Keratinocyte (primary cell): ENCODE results near the gene CCDC33. TPM values are rescaled to one million over a fixed set of nuclear protein-coding genes. Genes with fewer than 3 reads are reported as not detected.

Experiments used
- DNase-seq: peaks from one replicate; pipeline ENCODE4 v3.0.0-alpha.2; 2011; ENCODE audit warnings: low read depth, missing footprints, low spot score
- FAIRE-seq: peaks from 2 replicates; lab custom pipeline; 2011; peaks lifted over from hg19 to GRCh38; lab: Jason Lieb, UNC
- H2AFZ ChIP-seq: 2 replicates; pipeline ENCODE4 v1.6.0; 2012; ENCODE audit warnings: low read length, control low read depth, inconsistent platforms; ENCODE audit not compliant: control insufficient read depth
- H3K27ac ChIP-seq: 2 replicates; pipeline ENCODE4 v1.5.1; 2011; ENCODE audit warnings: low read length; ENCODE audit not compliant: control insufficient read depth, insufficient read depth
- H3K27me3 ChIP-seq: 3 replicates; pipeline ENCODE4 v1.6.0; 2011; ENCODE audit warnings: low read length; ENCODE audit not compliant: control insufficient read depth, insufficient read depth; ENCODE audit errors: extremely low read depth
- H3K36me3 ChIP-seq, 2 experiments: 2 replicates in 1 of 2; 3 replicates in 1 of 2; pipeline ENCODE4 v1.5.1; 2011; ENCODE audit warnings: low read length in 2 of 2, mild to moderate bottlenecking in 1 of 2; ENCODE audit not compliant: control insufficient read depth in 2 of 2, insufficient read depth in 2 of 2; ENCODE audit errors: extremely low read depth in 1 of 2
- H3K4me1 ChIP-seq: 3 replicates; pipeline ENCODE4 v1.5.1; 2011; ENCODE audit warnings: low read length; ENCODE audit not compliant: control insufficient read depth, insufficient read depth; ENCODE audit errors: extremely low read depth
- H3K4me2 ChIP-seq: 3 replicates; pipeline ENCODE4 v1.6.0; 2011; ENCODE audit warnings: low read depth, low read length; ENCODE audit not compliant: control insufficient read depth, insufficient read depth; ENCODE audit errors: extremely low read depth
- H3K4me3 ChIP-seq, 3 experiments: fragments of 200-600 bp in 1 of 3; sonication (generic) in 1 of 3; 2 replicates in 2 of 3; 3 replicates in 1 of 3; pipeline ENCODE4 v1.5.1; 2011 to 2016; ENCODE audit warnings: low read length in 3 of 3, mild to moderate bottlenecking in 3 of 3, control low read depth in 2 of 3, inconsistent platforms in 1 of 3, low read depth in 1 of 3, mixed read lengths in 1 of 3, mixed run types in 1 of 3, moderate library complexity in 1 of 3; ENCODE audit not compliant: control insufficient read depth in 2 of 3, insufficient read depth in 2 of 3; ENCODE audit errors: extremely low read depth in 1 of 3
- H3K79me2 ChIP-seq: 2 replicates; pipeline ENCODE4 v1.6.0; 2012; ENCODE audit warnings: low read length; ENCODE audit not compliant: control insufficient read depth, insufficient read depth
- H3K9ac ChIP-seq: 3 replicates; pipeline ENCODE4 v1.6.0; 2011; ENCODE audit warnings: low read length; ENCODE audit not compliant: control insufficient read depth, insufficient read depth; ENCODE audit errors: extremely low read depth
- H3K9me1 ChIP-seq: 3 replicates; pipeline ENCODE4 v1.6.0; 2011; ENCODE audit warnings: low read length; ENCODE audit not compliant: control insufficient read depth, insufficient read depth; ENCODE audit errors: extremely low read depth
- H3K9me3 ChIP-seq: 2 replicates; pipeline ENCODE4 v1.5.1; 2012; ENCODE audit warnings: low read depth, low read length; ENCODE audit not compliant: control insufficient read depth
- H4K20me1 ChIP-seq: 3 replicates; pipeline ENCODE4 v1.6.0; 2011; ENCODE audit warnings: low read length; ENCODE audit not compliant: control insufficient read depth, insufficient read depth; ENCODE audit errors: extremely low read depth
- EZH2 ChIP-seq: IDR thresholded peaks from one replicate; pipeline ENCODE4 v1.6.1; 2012; ENCODE audit warnings: inconsistent platforms, mild to moderate bottlenecking, low read length, moderate library complexity
- dilution Hi-C: fragments of 300-500 bp; cut with MboI; formaldehyde crosslinking; loops from one replicate; pipeline ENCODE4 v1.7.0; 2020; ENCODE audit warnings: low sequenced_read_pairs; ENCODE audit not compliant: extremely low pct_ligation_motif_present
- polyA plus RNA-seq, 5 experiments: library from polyadenylated mRNA; depleted of rRNA in 3 of 5; stranded (reverse) in 3 of 5; stranded (forward) in 1 of 5; unstranded in 1 of 5; fragments of >200 nt; gene quantifications; 1 replicate in 1 of 5; 2 replicates in 3 of 5; 3 replicates in 1 of 5; pipeline versions ENCODE4 v1.2.1 to v1.2.3, GENCODE V29; 2011 to 2012; ENCODE audit warnings: missing spikeins in 2 of 5, low read depth in 1 of 5, low replicate concordance in 1 of 5
- TF ChIP-seq, protein P1 (sequence below), 3 experiments: IDR thresholded peaks in 1 of 3; conservative IDR thresholded peaks in 1 of 3; optimal IDR thresholded peaks in 1 of 3; 2 replicates in 2 of 3; 3 replicates in 1 of 3; pipeline versions ENCODE3 to v1.5.1; 2011; ENCODE audit warnings: low read length in 3 of 3, mild to moderate bottlenecking in 3 of 3, moderate library complexity in 2 of 3, control low read depth in 1 of 3, inconsistent platforms in 1 of 3; ENCODE audit not compliant: insufficient read depth in 2 of 3; ENCODE audit errors: extremely low read depth in 1 of 3

Gene CCDC33
- polyA plus RNA-seq, 1 donor (not counting 4 experiments of a cell fraction or from before 2014, with no cell fraction given), result not detected

DNA sequence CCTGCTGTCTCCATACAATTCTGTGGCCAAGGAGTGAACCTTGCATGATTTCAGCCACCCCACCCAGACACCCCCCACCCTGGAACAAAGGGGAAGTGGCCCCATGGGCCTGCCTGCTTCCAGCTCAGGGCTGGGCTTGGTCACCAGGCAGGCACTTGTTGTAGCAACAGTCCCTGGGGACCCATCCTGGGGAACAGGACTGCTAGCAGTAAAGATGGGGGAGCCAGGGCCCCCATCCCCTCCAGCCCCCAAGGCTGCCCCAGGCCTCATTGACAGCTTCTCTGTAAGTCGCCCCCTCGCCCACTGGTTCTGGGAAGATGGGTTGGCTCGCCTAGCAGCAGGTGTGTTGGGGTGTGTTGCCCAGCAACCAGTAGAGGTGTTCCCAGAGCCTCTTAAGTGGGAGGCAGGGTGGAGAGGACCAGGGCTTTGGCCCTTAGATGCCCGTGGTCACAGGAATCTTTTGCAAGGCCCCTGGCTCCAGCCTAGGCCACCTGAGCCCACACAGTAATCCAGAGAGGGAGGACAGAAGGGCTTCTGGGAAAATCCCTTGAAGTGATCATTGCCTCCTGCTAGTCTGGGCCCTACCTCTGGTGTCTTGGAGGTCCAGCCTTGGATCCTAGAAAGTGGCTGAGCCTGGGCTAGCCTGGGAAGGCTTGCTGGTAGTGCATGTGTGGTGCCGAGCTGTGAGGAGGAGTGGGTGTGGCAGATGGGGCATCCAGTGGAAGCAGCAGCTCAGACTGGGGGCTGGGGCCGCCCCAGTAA, 82.4 kb downstream of the CCDC33 start:
- no peaks in the 10 kb centered on the region for H3K27me3 ChIP-seq
- dilution Hi-C loops, result no loop called here
- H3K4me2 ChIP-seq, result no peak overlapping the region
- no peaks in the 10 kb centered on the region for H3K9me1 ChIP-seq
- H3K9ac ChIP-seq, result no peak overlapping the region
- no peaks in the 10 kb centered on the region for H3K79me2 ChIP-seq
- DNase-seq (no peak), FAIRE-seq (no peak)
- H4K20me1 ChIP-seq, result no peaks in the 10 kb centered on the region
- no peaks in the 10 kb centered on the region for H3K36me3 ChIP-seq
- no peaks in the 10 kb centered on the region for H3K4me1 ChIP-seq
- no peak overlapping the region for H2AFZ ChIP-seq
- TF ChIP-seq, protein P1, sequence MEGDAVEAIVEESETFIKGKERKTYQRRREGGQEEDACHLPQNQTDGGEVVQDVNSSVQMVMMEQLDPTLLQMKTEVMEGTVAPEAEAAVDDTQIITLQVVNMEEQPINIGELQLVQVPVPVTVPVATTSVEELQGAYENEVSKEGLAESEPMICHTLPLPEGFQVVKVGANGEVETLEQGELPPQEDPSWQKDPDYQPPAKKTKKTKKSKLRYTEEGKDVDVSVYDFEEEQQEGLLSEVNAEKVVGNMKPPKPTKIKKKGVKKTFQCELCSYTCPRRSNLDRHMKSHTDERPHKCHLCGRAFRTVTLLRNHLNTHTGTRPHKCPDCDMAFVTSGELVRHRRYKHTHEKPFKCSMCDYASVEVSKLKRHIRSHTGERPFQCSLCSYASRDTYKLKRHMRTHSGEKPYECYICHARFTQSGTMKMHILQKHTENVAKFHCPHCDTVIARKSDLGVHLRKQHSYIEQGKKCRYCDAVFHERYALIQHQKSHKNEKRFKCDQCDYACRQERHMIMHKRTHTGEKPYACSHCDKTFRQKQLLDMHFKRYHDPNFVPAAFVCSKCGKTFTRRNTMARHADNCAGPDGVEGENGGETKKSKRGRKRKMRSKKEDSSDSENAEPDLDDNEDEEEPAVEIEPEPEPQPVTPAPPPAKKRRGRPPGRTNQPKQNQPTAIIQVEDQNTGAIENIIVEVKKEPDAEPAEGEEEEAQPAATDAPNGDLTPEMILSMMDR (optimal IDR thresholded peaks at IDR 0.05 in 1 of 3, IDR thresholded peaks at IDR 0.05 in 1 of 3, conservative IDR thresholded peaks at IDR 0.05 in 1 of 3; ENCODE audit: extremely low read depth in 1 of 3, insufficient read depth in 2 of 3, low read length in 3 of 3), result no peak
- no peak for TF ChIP-seq EZH2
- H3K4me3 ChIP-seq, result no peak overlapping the region
- no peak overlapping the region for H3K27ac ChIP-seq
- H3K9me3 ChIP-seq, result no peaks in the 10 kb centered on the region

DNA sequence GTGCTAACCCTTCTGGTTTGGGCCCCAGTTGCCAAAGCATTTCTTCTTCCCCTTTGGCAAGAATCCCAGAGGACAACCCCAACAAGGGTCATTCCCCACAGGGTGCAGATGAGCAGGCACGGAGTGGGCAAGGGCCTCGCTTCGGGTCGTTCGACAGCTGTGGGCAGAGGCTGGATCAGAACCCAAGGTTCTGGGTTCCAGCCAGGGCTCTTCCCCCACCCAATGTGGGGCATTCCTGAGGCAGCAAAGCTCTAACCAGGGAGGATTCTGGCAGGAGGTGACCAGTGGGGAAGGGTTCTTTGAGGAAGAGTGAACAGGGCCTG, 83.0 kb downstream of the CCDC33 start:
- DNase-seq (no peak), FAIRE-seq (no peak)
- no peaks in the 10 kb centered on the region for H3K27me3 ChIP-seq
- H3K27ac ChIP-seq, result no peak overlapping the region
- H3K9ac ChIP-seq, result no peak overlapping the region
- no peak overlapping the region for H3K4me3 ChIP-seq
- TF ChIP-seq, protein P1 (optimal IDR thresholded peaks at IDR 0.05 in 1 of 3, IDR thresholded peaks at IDR 0.05 in 1 of 3, conservative IDR thresholded peaks at IDR 0.05 in 1 of 3; ENCODE audit: extremely low read depth in 1 of 3, insufficient read depth in 2 of 3, low read length in 3 of 3), result no peak
- TF ChIP-seq EZH2, result no peak
- no peaks in the 10 kb centered on the region for H3K36me3 ChIP-seq
- H3K4me2 ChIP-seq, result no peak overlapping the region
- H3K9me1 ChIP-seq, result no peaks in the 10 kb centered on the region
- H3K79me2 ChIP-seq, result no peaks in the 10 kb centered on the region
- no peaks in the 10 kb centered on the region for H3K4me1 ChIP-seq
- no peaks in the 10 kb centered on the region for H3K9me3 ChIP-seq
- dilution Hi-C loops, result no loop called here
- no peaks in the 10 kb centered on the region for H4K20me1 ChIP-seq
- H2AFZ ChIP-seq, result no peak overlapping the region
